Keratinocyte (primary cell): Measurements from ENCODE around the gene AHNAK. TPM values are rescaled to one million over a fixed set of nuclear protein-coding genes. Genes with fewer than 3 reads are reported as not detected.

Experiments
- DNase-seq: peaks from one replicate; pipeline ENCODE4 v3.0.0-alpha.2; 2011; ENCODE audit warnings: low read depth, missing footprints, low spot score
- FAIRE-seq: peaks from 2 replicates; lab custom pipeline; 2011; peaks lifted over from hg19 to GRCh38; lab: Jason Lieb, UNC
- H2AFZ ChIP-seq: 2 replicates; pipeline ENCODE4 v1.6.0; 2012; ENCODE audit warnings: low read length, control low read depth, inconsistent platforms; ENCODE audit not compliant: control insufficient read depth
- H3K27ac ChIP-seq: 2 replicates; pipeline ENCODE4 v1.5.1; 2011; ENCODE audit warnings: low read length; ENCODE audit not compliant: control insufficient read depth, insufficient read depth
- H3K27me3 ChIP-seq: 3 replicates; pipeline ENCODE4 v1.6.0; 2011; ENCODE audit warnings: low read length; ENCODE audit not compliant: control insufficient read depth, insufficient read depth; ENCODE audit errors: extremely low read depth
- H3K36me3 ChIP-seq, 2 experiments: 2 replicates in 1 of 2; 3 replicates in 1 of 2; pipeline ENCODE4 v1.5.1; 2011; ENCODE audit warnings: low read length in 2 of 2, mild to moderate bottlenecking in 1 of 2; ENCODE audit not compliant: control insufficient read depth in 2 of 2, insufficient read depth in 2 of 2; ENCODE audit errors: extremely low read depth in 1 of 2
- H3K4me1 ChIP-seq: 3 replicates; pipeline ENCODE4 v1.5.1; 2011; ENCODE audit warnings: low read length; ENCODE audit not compliant: control insufficient read depth, insufficient read depth; ENCODE audit errors: extremely low read depth
- H3K4me2 ChIP-seq: 3 replicates; pipeline ENCODE4 v1.6.0; 2011; ENCODE audit warnings: low read depth, low read length; ENCODE audit not compliant: control insufficient read depth, insufficient read depth; ENCODE audit errors: extremely low read depth
- H3K4me3 ChIP-seq, 3 experiments: fragments of 200-600 bp in 1 of 3; sonication (generic) in 1 of 3; 2 replicates in 2 of 3; 3 replicates in 1 of 3; pipeline ENCODE4 v1.5.1; 2011 to 2016; ENCODE audit warnings: low read length in 3 of 3, mild to moderate bottlenecking in 3 of 3, control low read depth in 2 of 3, inconsistent platforms in 1 of 3, low read depth in 1 of 3, mixed read lengths in 1 of 3, mixed run types in 1 of 3, moderate library complexity in 1 of 3; ENCODE audit not compliant: control insufficient read depth in 2 of 3, insufficient read depth in 2 of 3; ENCODE audit errors: extremely low read depth in 1 of 3
- H3K79me2 ChIP-seq: 2 replicates; pipeline ENCODE4 v1.6.0; 2012; ENCODE audit warnings: low read length; ENCODE audit not compliant: control insufficient read depth, insufficient read depth
- H3K9ac ChIP-seq: 3 replicates; pipeline ENCODE4 v1.6.0; 2011; ENCODE audit warnings: low read length; ENCODE audit not compliant: control insufficient read depth, insufficient read depth; ENCODE audit errors: extremely low read depth
- H3K9me1 ChIP-seq: 3 replicates; pipeline ENCODE4 v1.6.0; 2011; ENCODE audit warnings: low read length; ENCODE audit not compliant: control insufficient read depth, insufficient read depth; ENCODE audit errors: extremely low read depth
- H3K9me3 ChIP-seq: 2 replicates; pipeline ENCODE4 v1.5.1; 2012; ENCODE audit warnings: low read depth, low read length; ENCODE audit not compliant: control insufficient read depth
- H4K20me1 ChIP-seq: 3 replicates; pipeline ENCODE4 v1.6.0; 2011; ENCODE audit warnings: low read length; ENCODE audit not compliant: control insufficient read depth, insufficient read depth; ENCODE audit errors: extremely low read depth
- CTCF ChIP-seq, 3 experiments: IDR thresholded peaks in 1 of 3; conservative IDR thresholded peaks in 1 of 3; optimal IDR thresholded peaks in 1 of 3; 2 replicates in 2 of 3; 3 replicates in 1 of 3; pipeline versions ENCODE3 to v1.5.1; 2011; ENCODE audit warnings: low read length in 3 of 3, mild to moderate bottlenecking in 3 of 3, moderate library complexity in 2 of 3, control low read depth in 1 of 3, inconsistent platforms in 1 of 3; ENCODE audit not compliant: insufficient read depth in 2 of 3; ENCODE audit errors: extremely low read depth in 1 of 3
- EZH2 ChIP-seq: IDR thresholded peaks from one replicate; pipeline ENCODE4 v1.6.1; 2012; ENCODE audit warnings: inconsistent platforms, mild to moderate bottlenecking, low read length, moderate library complexity
- dilution Hi-C: fragments of 300-500 bp; cut with MboI; formaldehyde crosslinking; loops from one replicate; pipeline ENCODE4 v1.7.0; 2020; ENCODE audit warnings: low sequenced_read_pairs; ENCODE audit not compliant: extremely low pct_ligation_motif_present
- polyA plus RNA-seq, 5 experiments: library from polyadenylated mRNA; depleted of rRNA in 3 of 5; stranded (reverse) in 3 of 5; stranded (forward) in 1 of 5; unstranded in 1 of 5; fragments of >200 nt; gene quantifications; 1 replicate in 1 of 5; 2 replicates in 3 of 5; 3 replicates in 1 of 5; pipeline versions ENCODE4 v1.2.1 to v1.2.3, GENCODE V29; 2011 to 2012; ENCODE audit warnings: missing spikeins in 2 of 5, low read depth in 1 of 5, low replicate concordance in 1 of 5

Gene AHNAK
- polyA plus RNA-seq, 1 donor (not counting 4 experiments of a cell fraction or from before 2014, with no cell fraction given): 220 TPM

GRCh38 chr11:62592146-62592815, 45.7 kb upstream of the AHNAK start:
- Histone ChIP-seq H3K9me3 (no peaks in the 10 kb centered on the region), H3K79me2 (peaks cover 28% of the 10 kb centered on the region), H4K20me1 (peaks cover 2% of the 10 kb centered on the region), H3K4me2 (peak overlapping the region; percentile 84), H3K27ac (peak overlapping the region; percentile 63), H3K27me3 (no peaks in the 10 kb centered on the region), H3K36me3 (peaks cover 36 to 48% of the 10 kb centered on the region in 2 experiments), H3K9me1 (no peaks in the 10 kb centered on the region), H2AFZ (peak overlapping the region; percentile 80), H3K9ac (peak overlapping the region; percentile 94), H3K4me3 (peak overlapping the region; percentile 61 to 91 (median 70)), H3K4me1 (peaks cover 14% of the 10 kb centered on the region)
- FAIRE-seq (no peak), DNase-seq (no peak)
- dilution Hi-C loops: no loop called here
- no peak for TF ChIP-seq CTCF (optimal IDR thresholded peaks at IDR 0.05 in 1 of 3, IDR thresholded peaks at IDR 0.05 in 1 of 3, conservative IDR thresholded peaks at IDR 0.05 in 1 of 3; ENCODE audit: extremely low read depth in 1 of 3, insufficient read depth in 2 of 3, low read length in 3 of 3)
- no peak for TF ChIP-seq EZH2

- TF ChIP-seq CTCF (optimal IDR thresholded peaks at IDR 0.05 in 1 of 3, IDR thresholded peaks at IDR 0.05 in 1 of 3, conservative IDR thresholded peaks at IDR 0.05 in 1 of 3; ENCODE audit: extremely low read depth in 1 of 3, insufficient read depth in 2 of 3, low read length in 3 of 3) (peak in 1 of 3 experiments; percentile 14), EZH2 (no peak)
- Histone ChIP-seq H3K4me1 (peaks cover 14% of the 10 kb centered on the region), H3K27me3 (no peaks in the 10 kb centered on the region), H3K4me2 (peak within 1 kb of the TSS; percentile 84), H3K27ac (peak within 1 kb of the TSS; percentile 91), H3K9ac (peak within 1 kb of the TSS; percentile 94), H3K9me3 (no peaks in the 10 kb centered on the region), H3K9me1 (no peaks in the 10 kb centered on the region), H2AFZ (peak within 1 kb of the TSS; percentile 87), H4K20me1 (peaks cover 2% of the 10 kb centered on the region), H3K36me3 (peaks cover 32 to 43% of the 10 kb centered on the region in 2 experiments), H3K4me3 (peak within 1 kb of the TSS; percentile 61 to 91 (median 91)), H3K79me2 (peaks cover 23% of the 10 kb centered on the region)
- FAIRE-seq (peak; percentile 74), DNase-seq (peak; percentile 97)
- dilution Hi-C loops: no loop called here
Measured at GRCh38 chr11:62591448-62592145, 45.0 kb upstream of the AHNAK start, which contains the start of gene TUT1. Gene TUT1 (minus strand): TSS chr11:62591523. CDS start chr11:62591485, 38 bp downstream.
